ENCODE data around the gene SLC25A24.
"Not testable (repeated sequence)": the region's sequence is repeated elsewhere in the genome, so short reads cannot be mapped to it uniquely, and the experiment has no call there.

GRCh38 chr1:108226855-108227254, 26.7 kb upstream of the SLC25A24 start:
- not testable (repeated sequence) for TF ChIP-seq CTCF (IDR thresholded peaks at IDR 0.05 in 4 of 5, conservative IDR thresholded peaks at IDR 0.05 in 1 of 5); POLR2A (IDR thresholded peaks at IDR 0.05)

Measured in gastrocnemius medialis (tissue), 4 donors.